Neuronal stem cell (in vitro differentiated cells): ENCODE measurements around the gene PLEKHA7.

Experiments used
- DNase-seq: peaks from one replicate; pipeline ENCODE4 v3.0.0-alpha.2; 2013; ENCODE audit warnings: low spot score
- H2AFZ ChIP-seq: one replicate; pipeline ENCODE4 v1.6.1; 2013; ENCODE audit warnings: mild to moderate bottlenecking, low read length, inconsistent platforms
- H2AK5ac ChIP-seq: 2 replicates; pipeline ENCODE4 v1.6.1; 2013; ENCODE audit warnings: low read depth, mild to moderate bottlenecking, inconsistent platforms, low read length, moderate library complexity, mixed read lengths
- H2BK120ac ChIP-seq: 2 replicates; pipeline ENCODE4 v1.6.1; 2013; ENCODE audit warnings: low read depth, mild to moderate bottlenecking, inconsistent platforms, low read length, moderate library complexity, mixed read lengths
- H2BK12ac ChIP-seq: one replicate; pipeline ENCODE4 v1.6.1; 2013; ENCODE audit warnings: low read length, inconsistent platforms
- H2BK15ac ChIP-seq: 2 replicates; pipeline ENCODE4 v1.6.1; 2013; ENCODE audit warnings: mild to moderate bottlenecking, low read length, inconsistent platforms, mixed read lengths
- H2BK5ac ChIP-seq: one replicate; pipeline ENCODE4 v1.6.1; 2013; ENCODE audit warnings: inconsistent platforms, mild to moderate bottlenecking, low read length, moderate library complexity
- H3K14ac ChIP-seq: one replicate; pipeline ENCODE4 v1.6.1; 2013; ENCODE audit warnings: low read length, inconsistent platforms
- H3K18ac ChIP-seq: 2 replicates; pipeline ENCODE4 v1.6.1; 2013; ENCODE audit warnings: low read length, inconsistent platforms
- H3K23ac ChIP-seq: 2 replicates; pipeline ENCODE4 v1.6.1; 2013; ENCODE audit warnings: low read depth, mild to moderate bottlenecking, mixed read lengths, low read length, inconsistent platforms; ENCODE audit not compliant: poor library complexity
- H3K27ac ChIP-seq: replicated peaks from 3 replicates; pipeline ENCODE4 v1.5.1; 2013; ENCODE audit warnings: low read length, inconsistent platforms
- H3K27me3 ChIP-seq, 3 experiments: 2 replicates each; pipeline ENCODE4 v1.6.1; 2013; ENCODE audit warnings: low read length in 3 of 3, mild to moderate bottlenecking in 2 of 3, inconsistent platforms in 1 of 3, low read depth in 1 of 3, mixed read lengths in 1 of 3, moderate library complexity in 1 of 3; ENCODE audit not compliant: control insufficient read depth in 3 of 3, insufficient read depth in 3 of 3
- H3K36me3 ChIP-seq, 2 donors: replicated peaks in 1 of 2; 2 replicates each; pipeline ENCODE4 v1.6.1; 2013; ENCODE audit warnings: low read length in 2 of 2; ENCODE audit not compliant: control insufficient read depth in 2 of 2, insufficient read depth in 2 of 2
- H3K4ac ChIP-seq: 2 replicates; pipeline ENCODE4 v1.6.1; 2013; ENCODE audit warnings: inconsistent platforms, mild to moderate bottlenecking, low read length, moderate library complexity
- H3K4me1 ChIP-seq, 2 donors: 1 replicate in 1 of 2; 2 replicates in 1 of 2; pipeline ENCODE4 v1.6.1; 2013; ENCODE audit warnings: low read length in 2 of 2, low read depth in 1 of 2; ENCODE audit not compliant: control insufficient read depth in 2 of 2, insufficient read depth in 1 of 2
- H3K4me2 ChIP-seq: one replicate; pipeline ENCODE4 v1.6.1; 2013; ENCODE audit warnings: mild to moderate bottlenecking, low read length, inconsistent platforms; ENCODE audit not compliant: insufficient read depth, poor library complexity, severe bottlenecking
- H3K4me3 ChIP-seq, 2 donors: 2 replicates each; pipeline ENCODE4 v1.5.1; 2013; ENCODE audit warnings: low read length in 2 of 2, mild to moderate bottlenecking in 2 of 2, inconsistent platforms in 1 of 2, moderate library complexity in 1 of 2
- H3K79me1 ChIP-seq: one replicate; pipeline ENCODE4 v1.6.1; 2013; ENCODE audit warnings: low read depth, mild to moderate bottlenecking, inconsistent platforms, low read length, moderate library complexity
- H3K9ac ChIP-seq: one replicate; pipeline ENCODE4 v1.6.1; 2013; ENCODE audit warnings: mild to moderate bottlenecking, low read depth, low read length, inconsistent platforms; ENCODE audit not compliant: poor library complexity
- H3K9me3 ChIP-seq, 2 donors: replicated peaks in 1 of 2; 2 replicates each; pipeline versions ENCODE3 to v1.6.1; 2013; ENCODE audit warnings: low read length in 2 of 2, mild to moderate bottlenecking in 2 of 2, inconsistent platforms in 1 of 2, low read depth in 1 of 2, mixed read lengths in 1 of 2, moderate library complexity in 1 of 2; ENCODE audit not compliant: control insufficient read depth in 2 of 2, insufficient read depth in 1 of 2
- H4K8ac ChIP-seq: one replicate; pipeline ENCODE4 v1.6.1; 2013; ENCODE audit warnings: low read depth, mild to moderate bottlenecking, inconsistent platforms, low read length, moderate library complexity
- H4K91ac ChIP-seq: one replicate; pipeline ENCODE4 v1.6.1; 2013; ENCODE audit warnings: low read length, low read depth, mild to moderate bottlenecking, inconsistent platforms; ENCODE audit not compliant: poor library complexity
- WGBS, 2 donors: extraction: QIAGEN DNeasy Blood & Tissue Kit; methylation state at CpG; one replicate each; pipeline ENCODE4 v1.1.7; 2013; ENCODE audit warnings: missing lambda C conversion rate in 2 of 2, mixed read lengths in 1 of 2; ENCODE audit not compliant: insufficient read length in 2 of 2, insufficient replicate concordance in 1 of 2; ENCODE audit errors: extremely low coverage in 2 of 2; 5-methylcytosine and 5-hydroxymethylcytosine counted together

Gene PLEKHA7

GRCh38 chr11:16863389-16863788 is 150.8 kb downstream of the PLEKHA7 start:
- WGBS, 2 donors = no CpG with 5 or more reads among the region's 10 CpGs
- Histone ChIP-seq H3K79me1 (no peaks in the 10 kb centered on the region), H2AK5ac (no peak overlapping the region), H2BK120ac (no peak overlapping the region), H4K8ac (no peak overlapping the region), H2BK5ac (no peak overlapping the region), H2BK12ac (no peak overlapping the region), H3K27me3 (no peaks in the 10 kb centered on the region), H2AFZ (no peak overlapping the region), H3K36me3 (peaks cover 0 to 5% of the 10 kb centered on the region in 2 donors), H3K27ac (no peak overlapping the region), H3K18ac (no peak overlapping the region), H3K9ac (no peak overlapping the region), H3K4me3 (no peak overlapping the region), H3K14ac (no peak overlapping the region), H3K4me2 (no peak overlapping the region), H3K4ac (no peak overlapping the region), H2BK15ac (no peak overlapping the region), H3K9me3 (no peaks in the 10 kb centered on the region), H3K4me1 (peaks cover 19 to 20% of the 10 kb centered on the region in 2 donors), H4K91ac (no peak overlapping the region), H3K23ac (no peak overlapping the region)
- no peak for DNase-seq

GRCh38 chr11:16862726-16863125 is 151.5 kb downstream of the PLEKHA7 start:
- H2BK12ac ChIP-seq = no peak overlapping the region
- H2BK5ac ChIP-seq = no peak overlapping the region
- H2AK5ac ChIP-seq = no peak overlapping the region
- no peak overlapping the region for H3K4me2 ChIP-seq
- no peak overlapping the region for H3K14ac ChIP-seq
- H3K27ac ChIP-seq = no peak overlapping the region
- H3K9me3 ChIP-seq = no peaks in the 10 kb centered on the region
- no peak overlapping the region for H3K9ac ChIP-seq
- H4K8ac ChIP-seq = no peak overlapping the region
- no peaks in the 10 kb centered on the region for H3K79me1 ChIP-seq
- H3K4me1 ChIP-seq = peaks cover 19 to 20% of the 10 kb centered on the region in 2 donors
- WGBS, 2 donors = no CpG with 5 or more reads among the region's 3 CpGs
- H3K4ac ChIP-seq = no peak overlapping the region
- H3K36me3 ChIP-seq = no peaks in the 10 kb centered on the region
- no peak overlapping the region for H2AFZ ChIP-seq
- no peak overlapping the region for H3K23ac ChIP-seq
- H3K4me3 ChIP-seq = no peak overlapping the region
- DNase-seq = no peak
- no peak overlapping the region for H3K18ac ChIP-seq
- no peak overlapping the region for H4K91ac ChIP-seq
- no peak overlapping the region for H2BK15ac ChIP-seq
- no peak overlapping the region for H2BK120ac ChIP-seq
- H3K27me3 ChIP-seq = no peaks in the 10 kb centered on the region

GRCh38 chr11:16861862-16862261 is 152.4 kb downstream of the PLEKHA7 start:
- Histone ChIP-seq H2BK15ac (no peak overlapping the region), H2AK5ac (no peak overlapping the region)

GRCh38 chr11:16860617-16861016 is 153.6 kb downstream of the PLEKHA7 start:
- H2BK12ac ChIP-seq = no peak overlapping the region
- peaks cover 2 to 4% of the 10 kb centered on the region in 2 donors for H3K36me3 ChIP-seq
- no peaks in the 10 kb centered on the region for H3K79me1 ChIP-seq
- no peak overlapping the region for H2AK5ac ChIP-seq
- no CpG with 5 or more reads among the region's 1 CpG for WGBS, 2 donors
- no peak overlapping the region for H3K9ac ChIP-seq
- DNase-seq = no peak
- no peak overlapping the region for H3K18ac ChIP-seq
- H3K4me1 ChIP-seq = peaks cover 20 to 22% of the 10 kb centered on the region in 2 donors
- no peak overlapping the region for H2AFZ ChIP-seq
- no peak overlapping the region for H3K4me3 ChIP-seq
- no peak overlapping the region for H3K14ac ChIP-seq
- H4K91ac ChIP-seq = no peak overlapping the region
- no peak overlapping the region for H2BK120ac ChIP-seq
- no peak overlapping the region for H2BK5ac ChIP-seq
- H3K9me3 ChIP-seq = no peaks in the 10 kb centered on the region
- no peak overlapping the region for H3K4ac ChIP-seq
- H3K27ac ChIP-seq = no peak overlapping the region
- H3K4me2 ChIP-seq = no peak overlapping the region
- H4K8ac ChIP-seq = no peak overlapping the region
- H2BK15ac ChIP-seq = no peak overlapping the region
- no peak overlapping the region for H3K23ac ChIP-seq
- no peaks in the 10 kb centered on the region for H3K27me3 ChIP-seq

More at GRCh38 chr11:16861862-16862261, 152.4 kb downstream of the PLEKHA7 start:
- DNase-seq = no peak
- no peak overlapping the region for H3K23ac ChIP-seq
- no peak overlapping the region for H2BK5ac ChIP-seq
- H4K8ac ChIP-seq = no peak overlapping the region
- H2BK120ac ChIP-seq = no peak overlapping the region
- H3K79me1 ChIP-seq = no peaks in the 10 kb centered on the region
- WGBS, 2 donors = no CpG with 5 or more reads among the region's 3 CpGs
- no peak overlapping the region for H3K14ac ChIP-seq
- H3K4ac ChIP-seq = no peak overlapping the region
- peaks cover 0 to 2% of the 10 kb centered on the region in 2 donors for H3K36me3 ChIP-seq
- no peaks in the 10 kb centered on the region for H3K27me3 ChIP-seq
- H3K4me3 ChIP-seq = no peak overlapping the region
- H4K91ac ChIP-seq = no peak overlapping the region
- no peaks in the 10 kb centered on the region for H3K9me3 ChIP-seq
- H3K9ac ChIP-seq = no peak overlapping the region
- H2BK12ac ChIP-seq = no peak overlapping the region
- peaks cover 20 to 21% of the 10 kb centered on the region in 2 donors for H3K4me1 ChIP-seq
- H3K18ac ChIP-seq = no peak overlapping the region
- H2AFZ ChIP-seq = no peak overlapping the region
- H3K4me2 ChIP-seq = no peak overlapping the region
- no peak overlapping the region for H3K27ac ChIP-seq
